WI38 (cell line): ENCODE measurements around the gene IGF2BP3.

Source experiments
- H3K4me3 ChIP-seq: 2 replicates; pipeline ENCODE4 v1.5.1; 2011; ENCODE audit warnings: low read depth, mild to moderate bottlenecking, control low read depth, low read length
- CTCF ChIP-seq: IDR thresholded peaks from 2 replicates; pipeline ENCODE4 v1.5.1; 2012; ENCODE audit warnings: low read depth, mild to moderate bottlenecking, control low read depth, low read length

Gene IGF2BP3

GRCh38 chr7:23377134-23377533, 93.2 kb downstream of the IGF2BP3 start:
- TF ChIP-seq CTCF: no peak
- no peak overlapping the region for H3K4me3 ChIP-seq

- no peak overlapping the region for H3K4me3 ChIP-seq
- no peak for TF ChIP-seq CTCF
Measured at GRCh38 chr7:23373151-23374004, 96.9 kb downstream of the IGF2BP3 start.

- H3K4me3 ChIP-seq: no peak overlapping the region
- no peak for TF ChIP-seq CTCF
Measured at GRCh38 chr7:23372611-23373010, 97.7 kb downstream of the IGF2BP3 start.

- TF ChIP-seq CTCF: no peak
- no peak overlapping the region for H3K4me3 ChIP-seq
Measured at GRCh38 chr7:23371654-23372053, 98.6 kb downstream of the IGF2BP3 start.

GRCh38 chr7:23369695-23370404, 100.4 kb downstream of the IGF2BP3 start:
- TF ChIP-seq CTCF: no peak
- no peak overlapping the region for H3K4me3 ChIP-seq

- no peak overlapping the region for H3K4me3 ChIP-seq
- TF ChIP-seq CTCF: no peak
Measured at GRCh38 chr7:23369100-23369499, 101.2 kb downstream of the IGF2BP3 start.

GRCh38 chr7:23358152-23358674, 112.1 kb downstream of the IGF2BP3 start:
- TF ChIP-seq CTCF: no peak
- no peak overlapping the region for H3K4me3 ChIP-seq
